GM21529 (cell line): ENCODE data around the gene PTGR1.

Experiments
- ATAC-seq: cut with Tn5 transposase; IDR thresholded peaks from one replicate; pipeline ENCODE4 v1.9.1; 2021; ENCODE audit not compliant: unreplicated experiment

PTGR1 gene

DNA sequence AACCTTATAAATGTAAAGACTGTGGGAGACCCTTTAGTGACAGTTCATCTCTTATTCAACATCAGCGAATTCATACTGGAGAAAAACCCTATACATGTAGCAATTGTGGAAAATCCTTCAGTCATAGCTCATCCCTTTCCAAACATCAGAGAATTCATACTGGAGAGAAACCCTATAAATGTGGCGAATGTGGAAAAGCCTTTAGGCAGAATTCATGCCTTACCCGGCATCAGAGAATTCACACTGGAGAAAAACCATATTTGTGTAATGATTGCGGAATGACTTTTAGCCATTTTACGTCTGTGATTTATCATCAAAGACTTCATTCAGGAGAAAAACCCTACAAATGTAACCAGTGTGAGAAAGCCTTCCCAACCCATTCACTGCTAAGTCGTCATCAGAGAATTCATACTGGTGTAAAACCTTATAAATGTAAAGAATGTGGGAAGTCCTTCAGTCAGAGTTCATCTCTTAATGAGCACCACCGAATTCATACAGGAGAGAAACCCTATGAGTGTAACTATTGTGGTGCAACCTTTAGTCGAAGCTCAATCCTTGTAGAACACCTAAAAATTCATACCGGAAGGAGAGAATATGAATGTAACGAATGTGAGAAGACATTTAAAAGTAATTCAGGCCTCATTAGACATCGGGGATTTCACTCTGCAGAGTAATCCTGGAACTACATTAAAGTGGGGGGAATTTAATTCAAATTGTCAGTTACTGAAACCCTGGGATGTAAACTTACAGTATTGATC lies 56.8 kb downstream of the PTGR1 start:
- ATAC-seq: no peak

DNA sequence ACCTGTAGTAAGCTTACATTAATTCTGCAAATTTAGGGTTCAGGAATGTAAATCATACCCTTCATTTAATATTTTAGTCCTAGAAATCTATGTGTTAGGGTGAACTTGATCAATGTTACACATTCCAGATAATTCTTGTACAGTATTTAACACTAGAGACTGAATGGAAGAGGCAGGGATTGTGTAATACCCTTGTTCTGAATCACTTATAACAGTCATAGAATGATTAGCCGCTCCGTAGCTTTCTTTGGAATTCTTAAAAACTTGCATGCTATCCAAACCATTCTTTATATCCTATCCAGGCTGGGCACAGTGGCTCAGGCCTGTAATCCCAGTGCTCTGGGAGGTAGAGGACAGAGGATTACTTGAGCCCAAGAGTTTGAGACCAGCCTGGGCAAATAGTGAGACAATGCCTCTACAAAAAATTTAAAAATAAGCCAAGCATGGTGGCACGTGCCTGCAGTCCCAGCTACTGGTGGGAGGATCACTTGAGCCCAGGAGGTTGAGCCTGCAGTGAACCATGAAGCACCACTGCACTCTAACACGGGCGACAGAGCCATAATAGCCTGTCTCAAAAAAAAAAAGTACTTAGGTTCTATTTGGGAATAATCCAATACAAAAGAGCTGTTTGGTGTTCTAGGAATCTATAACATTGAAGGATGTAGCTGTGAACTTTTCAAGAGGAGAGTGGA lies 66.2 kb downstream of the PTGR1 start:
- ATAC-seq: no peak

DNA sequence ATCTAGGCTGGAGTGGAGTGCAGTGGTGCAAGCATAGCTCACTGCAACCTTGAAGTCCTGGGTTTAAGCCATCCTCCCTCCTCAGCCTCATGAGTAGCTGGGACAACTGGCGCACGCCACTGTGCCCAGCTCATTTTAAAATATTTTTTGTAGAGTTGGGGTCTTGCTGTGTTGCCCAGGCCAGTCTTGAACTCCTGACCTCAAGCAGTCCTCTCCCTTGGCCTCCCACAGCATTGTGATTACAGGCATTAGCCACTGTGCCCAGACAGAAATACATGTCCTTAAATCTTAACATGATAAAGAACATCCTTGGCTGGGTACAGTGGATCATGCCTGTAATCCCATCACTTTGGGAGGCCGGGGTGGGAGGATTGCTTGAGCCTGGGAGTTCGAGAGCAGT lies 67.7 kb downstream of the PTGR1 start:
- ATAC-seq: no peak

DNA sequence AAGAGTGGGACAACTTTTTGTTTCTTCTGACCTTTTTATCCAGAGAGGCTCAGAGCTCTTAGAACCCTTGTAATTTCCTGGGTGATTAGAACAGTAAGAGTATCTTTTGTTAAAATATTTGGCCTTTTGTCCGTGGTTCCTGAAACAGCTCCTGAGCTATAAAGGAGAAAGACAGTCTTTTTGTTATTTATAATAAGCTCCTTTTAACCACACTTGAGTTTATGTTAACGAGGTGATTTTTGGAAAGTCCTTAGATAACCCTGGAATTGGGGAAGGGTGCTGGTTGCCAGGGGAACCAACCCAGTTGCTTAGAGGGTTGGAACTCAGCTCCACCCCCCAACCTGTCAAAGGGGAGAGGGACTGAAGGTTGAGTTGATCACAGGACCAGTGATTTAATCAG lies 69.7 kb downstream of the PTGR1 start:
- no peak for ATAC-seq

DNA sequence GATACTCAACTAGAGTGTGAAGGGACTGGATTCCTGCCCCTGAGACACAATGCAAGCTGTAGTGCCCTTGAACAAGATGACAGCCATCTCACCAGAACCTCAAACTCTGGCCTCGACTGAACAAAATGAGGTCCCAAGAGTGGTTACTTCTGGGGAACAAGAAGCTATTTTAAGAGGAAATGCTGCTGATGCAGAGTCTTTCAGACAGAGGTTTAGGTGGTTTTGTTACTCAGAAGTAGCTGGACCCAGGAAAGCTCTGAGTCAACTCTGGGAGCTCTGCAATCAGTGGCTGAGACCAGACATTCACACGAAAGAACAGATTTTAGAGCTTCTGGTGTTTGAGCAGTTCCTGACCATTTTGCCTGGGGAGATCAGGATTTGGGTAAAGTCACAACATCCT lies 72.1 kb downstream of the PTGR1 start:
- ATAC-seq: no peak

DNA sequence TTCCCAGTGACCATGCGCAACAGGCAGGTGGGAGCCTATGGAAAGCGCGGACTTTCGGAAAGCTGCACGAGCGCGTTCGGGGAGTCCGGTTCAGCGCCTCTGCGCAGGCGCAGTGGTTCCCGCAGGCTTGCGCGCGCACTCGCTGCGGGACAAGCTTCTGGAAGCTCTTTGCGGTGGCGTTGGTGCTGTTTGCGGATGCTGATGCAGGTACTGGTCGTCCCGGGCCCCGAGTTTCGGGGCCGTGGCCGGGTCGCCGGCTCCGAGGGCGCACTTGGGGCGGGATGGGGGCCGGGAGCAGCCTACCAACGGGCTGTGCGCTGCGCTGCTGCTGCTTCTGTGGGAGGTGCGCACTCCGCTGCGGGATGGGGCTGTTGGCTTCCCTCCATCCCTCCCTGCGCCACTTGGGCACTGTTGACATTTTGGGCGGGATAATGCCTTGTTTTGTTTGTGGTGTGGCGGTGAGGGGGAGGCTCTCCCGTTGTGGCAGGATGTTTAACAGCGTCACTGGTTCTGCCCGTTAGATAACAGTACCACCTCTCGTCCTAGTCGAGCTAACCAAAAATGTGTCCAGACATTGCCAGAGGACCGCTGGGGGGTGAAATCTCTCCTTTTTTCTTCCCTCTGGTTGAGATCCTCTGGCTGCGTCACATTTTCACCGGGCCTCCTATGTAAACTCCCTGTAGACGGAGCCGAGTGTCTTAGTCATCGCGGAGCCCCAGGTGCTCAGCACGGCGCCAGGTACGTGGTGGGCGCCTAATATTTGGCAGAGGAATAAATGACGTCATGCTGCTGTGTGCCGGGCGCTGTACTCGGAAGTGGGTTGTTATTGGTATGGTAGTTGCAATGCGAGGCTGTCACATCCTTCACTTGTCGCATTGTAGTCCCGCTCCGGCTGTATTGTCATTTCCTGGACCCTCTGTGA lies 74.1 kb downstream of the PTGR1 start, which contains the start of gene ZNF483:
Gene ZNF483 (plus strand): TSS at position 124 of the 922 bp plus-strand sequence. CDS start 2,217 bp downstream, outside the sequence.
- ATAC-seq: peak; percentile 48

DNA sequence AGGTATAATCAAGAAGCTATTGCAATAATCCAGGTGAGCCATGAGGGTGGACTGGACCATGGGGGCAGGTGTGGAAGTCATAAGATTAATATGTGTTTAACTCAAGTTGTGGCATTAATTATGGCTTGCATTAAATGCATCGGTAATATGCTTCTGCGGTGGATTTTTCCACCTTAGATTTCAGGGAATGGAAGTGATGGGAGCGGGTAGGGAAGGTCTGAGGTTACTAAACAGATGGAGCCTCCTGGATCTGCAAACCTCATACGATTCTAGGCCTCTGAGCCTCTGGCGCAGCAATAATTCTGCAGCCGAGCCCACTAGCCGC lies 74.8 kb downstream of the PTGR1 start:
- ATAC-seq: no peak

DNA sequence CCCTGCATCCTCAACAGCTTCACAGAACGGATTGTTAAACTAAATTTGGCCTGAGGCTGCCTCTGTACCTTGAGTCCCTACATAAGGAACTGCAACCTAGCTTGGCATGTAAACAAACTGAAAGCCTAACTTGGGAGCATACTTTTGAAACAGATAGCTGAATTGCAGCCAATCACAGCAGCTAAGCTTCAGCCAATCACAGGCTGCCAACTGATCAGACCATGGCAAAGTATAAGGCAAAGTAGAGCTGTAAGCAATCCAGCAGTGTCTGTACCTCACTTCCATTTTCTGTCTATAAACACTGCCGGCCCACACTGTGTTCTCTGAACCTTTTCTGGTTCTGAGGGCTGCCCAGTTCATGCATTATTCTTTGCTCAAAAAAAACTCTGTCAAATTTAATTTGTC lies 83.4 kb downstream of the PTGR1 start:
- ATAC-seq: no peak

GRCh38 chr9:111514967-111515366 lies 84.5 kb downstream of the PTGR1 start:
- no peak for ATAC-seq
